Ovary (tissue), 9 donors: Measurements from ENCODE around the gene COQ6. TPM values are rescaled to one million over a fixed set of nuclear protein-coding genes. Genes with fewer than 3 reads are reported as not detected.

ENCODE experiments used
- DNase-seq, 5 donors: peaks; one replicate each; pipeline ENCODE4 v3.0.0-alpha.2; 2019 to 2020
- H3K27ac ChIP-seq, 2 donors: fragments of 200-600 bp; one replicate each; pipeline versions ENCODE4 v1.5.1 to v1.8.0; 2019 to 2022
- H3K27me3 ChIP-seq: fragments of 200-600 bp; one replicate; pipeline ENCODE4 v1.8.0; 2022
- H3K36me3 ChIP-seq: fragments of 200-600 bp; sonication (generic); one replicate; pipeline ENCODE4 v1.5.1; 2019
- H3K4me1 ChIP-seq: one replicate; pipeline ENCODE4 v1.8.1; 2013; ENCODE audit warnings: mild to moderate bottlenecking, moderate library complexity; ENCODE audit not compliant: insufficient read depth
- H3K4me3 ChIP-seq: fragments of 200-600 bp; sonication (generic); one replicate; pipeline ENCODE4 v1.5.1; 2017
- H3K9me3 ChIP-seq, 2 donors: fragments of 200-600 bp in 1 of 2; sonication (generic) in 1 of 2; one replicate each; pipeline versions ENCODE4 v1.5.1 to v1.8.1; 2013 to 2019; ENCODE audit warnings: mild to moderate bottlenecking in 1 of 2, moderate library complexity in 1 of 2
- EP300 ChIP-seq: sonication (generic); formaldehyde crosslinking; IDR thresholded peaks from one replicate; pipeline ENCODE4 v1.6.1; 2017; ENCODE audit warnings: antibody characterized with exemption
- POLR2A ChIP-seq: fragments of 450-650 bp; IDR thresholded peaks from one replicate; pipeline ENCODE4 v1.6.1; 2017; ENCODE audit warnings: antibody characterized with exemption, mild to moderate bottlenecking, moderate library complexity
- WGBS, 3 donors: extraction: QIAGEN DNeasy Blood & Tissue Kit in 1 of 3; methylation state at CpG; one replicate each; pipeline versions ENCODE4 v1.1.5 to v1.1.7; 2013 to 2017; 5-methylcytosine and 5-hydroxymethylcytosine counted together
- intact Hi-C, 4 donors: fragments of 100-400 bp; cut with DNase I; formaldehyde crosslinking; loops; one replicate each; pipeline versions ENCODE4 v1.11.0 to v1.15.1; 2022 to 2023
- polyA plus RNA-seq, 2 donors: library from polyadenylated mRNA; stranded (reverse); fragments of 200-250 nt in 1 of 2; fragments of 350-450 nt in 1 of 2; fragmentation: Illumina TruSeq in 1 of 2; extraction: RNeasy Lipid Tissue Mini Kit (QIAGEN cat#74804) in 1 of 2; gene quantifications; one replicate each; pipeline ENCODE4 v1.2.3, GENCODE V29; 2013 to 2014
- total RNA-seq, 7 donors: library from RNA; depleted of rRNA in 2 of 7; stranded (reverse); fragments of >200 nt in 2 of 7; fragmentation: NEBNext Ultra II Directional in 3 of 7; extraction: Animal tissue kit (Norgen Biotek cat#: 25700) in 3 of 7; gene quantifications; one replicate each; pipeline versions ENCODE4 v1.1.0 to v1.2.4, GENCODE V29; 2016 to 2023
- TF ChIP-seq, protein P1 (sequence below), 3 donors: fragments of 450-650 bp in 2 of 3; fragments of 200-600 bp in 1 of 3; IDR thresholded peaks; one replicate each; pipeline versions ENCODE4 v1.5.1 to v1.8.0; 2016 to 2022; ENCODE audit warnings: antibody characterized with exemption in 3 of 3, mild to moderate bottlenecking in 1 of 3
- donor health status: DM: no; HTN: no; CAD: no; lungs with moderate emphysema.
- donor health status: DM: no; HTN: no; CAD: no.
- donor health status: Bipolar disorder and iron deficiency.
- donor health status: DM: yes; HTN: yes; CAD: no.
- donor health status: DM: no; HTN: no; CAD: no.
- donor health status: DM: yes; HTN: yes; CAD: no.

COQ6 gene
- total and polyA plus RNA-seq, 9 donors: 17.1 to 31.8 (median 18.9) TPM

DNA sequence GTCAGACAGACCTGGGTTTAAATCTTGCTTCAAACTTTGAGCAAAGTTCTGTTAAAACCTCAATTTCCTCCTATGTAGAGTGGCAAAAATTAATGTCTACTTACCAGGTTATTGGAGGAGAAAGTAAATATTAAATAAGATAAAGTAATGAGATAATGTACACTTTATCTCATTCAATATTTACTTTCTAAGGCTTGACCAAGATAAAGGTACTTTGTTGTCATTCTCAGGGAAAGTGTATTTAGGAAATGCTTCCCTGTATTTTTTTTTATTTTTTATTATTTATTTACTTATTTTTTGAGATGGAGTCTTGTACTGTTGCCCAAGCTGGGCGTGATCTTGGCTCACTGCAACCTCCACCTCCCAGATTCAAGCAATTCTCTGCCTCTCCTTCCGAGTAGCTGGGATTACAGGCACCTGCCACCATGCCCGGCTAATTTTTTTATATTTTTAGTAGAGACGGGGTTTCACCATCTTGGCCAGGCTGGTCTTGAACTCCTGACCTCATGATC, 4.9 kb upstream of the COQ6 start:
- no peaks in the 10 kb centered on the region for H3K9me3 ChIP-seq
- H3K4me3 ChIP-seq: no peak overlapping the region
- intact Hi-C loops: no loop called here
- 61 to 70% (median 70%) methylated on average over 4 of the region's 4 CpGs for WGBS, 3 donors
- H3K4me1 ChIP-seq: peaks cover 1% of the 10 kb centered on the region
- H3K36me3 ChIP-seq: no peaks in the 10 kb centered on the region
- H3K27ac ChIP-seq: no peak overlapping the region
- TF ChIP-seq EP300 (no peak), POLR2A (no peak)
- TF ChIP-seq, protein P1, sequence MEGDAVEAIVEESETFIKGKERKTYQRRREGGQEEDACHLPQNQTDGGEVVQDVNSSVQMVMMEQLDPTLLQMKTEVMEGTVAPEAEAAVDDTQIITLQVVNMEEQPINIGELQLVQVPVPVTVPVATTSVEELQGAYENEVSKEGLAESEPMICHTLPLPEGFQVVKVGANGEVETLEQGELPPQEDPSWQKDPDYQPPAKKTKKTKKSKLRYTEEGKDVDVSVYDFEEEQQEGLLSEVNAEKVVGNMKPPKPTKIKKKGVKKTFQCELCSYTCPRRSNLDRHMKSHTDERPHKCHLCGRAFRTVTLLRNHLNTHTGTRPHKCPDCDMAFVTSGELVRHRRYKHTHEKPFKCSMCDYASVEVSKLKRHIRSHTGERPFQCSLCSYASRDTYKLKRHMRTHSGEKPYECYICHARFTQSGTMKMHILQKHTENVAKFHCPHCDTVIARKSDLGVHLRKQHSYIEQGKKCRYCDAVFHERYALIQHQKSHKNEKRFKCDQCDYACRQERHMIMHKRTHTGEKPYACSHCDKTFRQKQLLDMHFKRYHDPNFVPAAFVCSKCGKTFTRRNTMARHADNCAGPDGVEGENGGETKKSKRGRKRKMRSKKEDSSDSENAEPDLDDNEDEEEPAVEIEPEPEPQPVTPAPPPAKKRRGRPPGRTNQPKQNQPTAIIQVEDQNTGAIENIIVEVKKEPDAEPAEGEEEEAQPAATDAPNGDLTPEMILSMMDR (IDR thresholded peaks at IDR 0.05): no peak
- H3K27me3 ChIP-seq: no peaks in the 10 kb centered on the region
- DNase-seq: no peak

DNA sequence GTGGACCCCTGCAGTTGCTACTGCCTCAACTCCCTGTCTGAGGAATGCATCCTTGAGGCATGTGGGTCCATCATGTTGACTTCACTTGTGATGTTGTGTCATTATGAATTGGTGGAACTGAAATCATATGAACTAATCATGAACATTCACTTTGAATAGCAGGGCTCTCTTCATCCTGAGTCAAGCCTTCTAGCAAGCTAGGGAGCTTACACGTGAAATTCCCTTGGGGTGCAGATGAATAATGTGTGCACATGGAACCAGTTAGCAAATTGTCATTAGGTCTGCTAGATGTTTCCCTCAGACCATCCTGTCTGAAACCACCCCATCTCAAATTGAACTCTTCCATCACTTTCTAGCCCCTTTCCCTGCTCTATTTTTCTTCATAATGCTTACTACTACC, 3.6 kb downstream of the COQ6 start:
- H3K4me3 ChIP-seq: no peak overlapping the region
- H3K36me3 ChIP-seq: no peaks in the 10 kb centered on the region
- no peak for TF ChIP-seq EP300
- TF ChIP-seq, protein P1 (IDR thresholded peaks at IDR 0.05): no peak
- TF ChIP-seq POLR2A: no peak
- no peak for DNase-seq
- H3K27ac ChIP-seq: no peak overlapping the region
- 73 to 78% (median 75%) methylated on average over 1 of the region's 1 CpG for WGBS, 3 donors
- H3K27me3 ChIP-seq: no peaks in the 10 kb centered on the region
- peaks cover 2% of the 10 kb centered on the region for H3K4me1 ChIP-seq
- intact Hi-C loops: no loop called here
- H3K9me3 ChIP-seq: no peaks in the 10 kb centered on the region

DNA sequence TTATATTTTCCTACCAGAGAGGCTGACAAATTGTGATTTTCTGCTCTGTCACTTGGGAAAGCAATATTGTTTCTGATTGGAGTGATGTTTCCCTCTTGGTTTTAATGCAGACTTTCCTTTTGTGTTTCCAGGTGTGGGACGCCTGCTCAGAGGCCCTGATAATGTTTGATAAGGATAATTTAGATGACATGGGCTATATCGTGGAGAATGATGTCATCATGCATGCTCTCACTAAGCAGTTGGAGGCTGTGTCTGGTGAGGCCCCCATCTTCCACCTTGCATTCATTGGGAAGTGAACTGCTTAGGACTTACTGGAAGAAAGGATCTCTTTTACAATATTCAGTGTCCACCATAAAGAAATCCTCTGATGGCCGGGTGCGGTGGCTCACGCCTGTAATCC, 5.6 kb downstream of the COQ6 start:
- Histone ChIP-seq H3K4me1 (peaks cover 2% of the 10 kb centered on the region), H3K27ac (no peak overlapping the region), H3K9me3 (no peaks in the 10 kb centered on the region), H3K36me3 (no peaks in the 10 kb centered on the region), H3K4me3 (no peak overlapping the region), H3K27me3 (no peaks in the 10 kb centered on the region)
- intact Hi-C loops: no loop called here
- no peak for DNase-seq
- 79 to 84% (median 82%) methylated on average over 5 of the region's 5 CpGs for WGBS, 3 donors
- TF ChIP-seq EP300 (no peak), POLR2A (no peak)
- TF ChIP-seq, protein P1 (IDR thresholded peaks at IDR 0.05): no peak

DNA sequence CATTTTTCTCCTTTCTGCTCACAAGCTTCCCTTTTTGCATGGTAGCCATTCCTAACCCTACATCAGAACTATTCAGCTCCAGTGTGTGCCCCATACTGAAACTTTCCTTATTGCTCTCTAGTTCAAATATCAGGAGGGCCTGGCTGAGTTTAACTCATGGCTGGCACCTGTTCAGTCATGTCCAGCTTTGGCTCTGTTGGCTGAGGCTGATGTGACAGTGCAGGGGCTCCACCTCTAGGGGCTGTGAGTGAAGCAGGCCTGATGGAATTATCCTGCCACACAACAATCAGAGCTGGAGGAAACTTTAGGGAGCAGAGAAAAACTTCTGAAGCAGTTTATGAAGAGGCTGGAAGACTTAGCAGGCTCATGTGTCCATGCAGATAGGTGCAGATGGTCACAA, 8.5 kb downstream of the COQ6 start:
- Histone ChIP-seq H3K27me3 (no peaks in the 10 kb centered on the region), H3K27ac (no peak overlapping the region), H3K9me3 (no peaks in the 10 kb centered on the region), H3K4me3 (no peak overlapping the region), H3K36me3 (no peaks in the 10 kb centered on the region), H3K4me1 (no peaks in the 10 kb centered on the region)
- no peak for TF ChIP-seq EP300
- no peak for TF ChIP-seq POLR2A
- TF ChIP-seq, protein P1 (IDR thresholded peaks at IDR 0.05): no peak
- no peak for DNase-seq
- intact Hi-C loops: no loop called here

DNA sequence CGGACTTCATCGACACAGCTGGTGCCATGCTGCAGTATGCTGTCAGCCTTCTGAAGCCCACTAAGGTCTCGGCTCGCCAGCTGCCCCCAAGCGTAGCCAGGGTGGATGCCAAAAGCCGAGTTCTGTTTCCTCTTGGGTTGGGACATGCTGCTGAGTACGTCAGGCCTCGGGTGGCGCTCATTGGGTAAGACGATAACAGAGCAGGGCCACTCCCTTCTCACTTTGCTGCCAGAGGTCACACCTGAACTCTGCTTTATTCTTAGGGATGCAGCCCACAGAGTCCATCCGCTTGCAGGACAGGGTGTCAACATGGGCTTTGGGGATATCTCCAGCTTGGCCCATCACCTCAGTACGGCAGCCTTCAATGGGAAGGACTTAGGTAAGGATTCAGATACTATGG, 11.1 kb downstream of the COQ6 start:
- Histone ChIP-seq H3K9me3 (no peaks in the 10 kb centered on the region), H3K27ac (no peak overlapping the region), H3K4me1 (no peaks in the 10 kb centered on the region), H3K36me3 (no peaks in the 10 kb centered on the region), H3K4me3 (no peak overlapping the region), H3K27me3 (no peaks in the 10 kb centered on the region)
- no peak for DNase-seq
- TF ChIP-seq, protein P1 (IDR thresholded peaks at IDR 0.05): no peak
- TF ChIP-seq EP300: no peak
- intact Hi-C loops: no loop called here
- WGBS, 3 donors: 88 to 90% (median 88%) methylated on average over 12 of the region's 12 CpGs
